HG03469 (cell line): ENCODE measurements around the gene DLGAP1.

Experiments
- ATAC-seq: cut with Tn5 transposase; IDR thresholded peaks from one replicate; pipeline ENCODE4 v1.9.1; 2021; ENCODE audit warnings: mild to moderate bottlenecking, moderate library complexity, moderate number of reproducible peaks; ENCODE audit not compliant: unreplicated experiment

DLGAP1 gene

DNA sequence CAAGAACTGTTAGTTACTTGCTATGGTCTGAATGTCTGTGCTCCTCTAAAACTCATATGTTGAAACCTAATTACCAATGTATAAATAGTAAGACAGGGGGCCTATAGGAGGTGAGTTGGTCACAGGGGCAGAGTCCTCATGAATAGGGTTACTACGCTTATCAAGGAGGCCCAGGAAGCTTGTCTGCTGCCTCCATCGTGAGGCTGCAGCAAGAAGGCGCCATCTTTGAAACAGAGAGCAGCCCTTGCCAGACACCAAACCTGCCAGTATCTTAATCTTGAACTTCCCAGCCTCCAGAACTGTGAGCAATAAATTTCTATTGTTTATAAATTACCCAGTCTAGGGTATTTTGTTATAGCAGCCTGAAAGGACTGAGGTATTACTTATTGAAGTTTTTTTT lies 926.0 kb downstream of the DLGAP1 start:
- no peak for ATAC-seq

DNA sequence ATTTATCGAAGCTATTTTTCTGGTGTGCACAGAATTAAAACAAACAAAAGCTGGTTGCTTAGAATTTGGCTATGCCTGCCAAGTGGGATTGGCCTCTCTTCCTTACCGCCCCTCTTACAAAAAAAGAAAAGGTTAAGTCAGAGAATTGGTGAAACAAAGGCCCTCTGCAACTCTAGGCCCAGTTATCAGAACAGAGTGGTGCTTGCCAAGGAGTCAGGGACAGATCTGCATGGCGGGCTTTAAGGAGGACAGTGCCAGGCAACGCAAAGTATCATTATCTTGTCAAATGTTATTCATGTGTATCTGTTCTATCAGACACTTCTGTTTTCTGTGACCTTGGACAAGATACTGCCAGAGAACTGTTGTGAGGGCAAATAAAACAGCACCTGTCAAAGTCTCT lies 926.9 kb downstream of the DLGAP1 start:
- ATAC-seq: no peak

DNA sequence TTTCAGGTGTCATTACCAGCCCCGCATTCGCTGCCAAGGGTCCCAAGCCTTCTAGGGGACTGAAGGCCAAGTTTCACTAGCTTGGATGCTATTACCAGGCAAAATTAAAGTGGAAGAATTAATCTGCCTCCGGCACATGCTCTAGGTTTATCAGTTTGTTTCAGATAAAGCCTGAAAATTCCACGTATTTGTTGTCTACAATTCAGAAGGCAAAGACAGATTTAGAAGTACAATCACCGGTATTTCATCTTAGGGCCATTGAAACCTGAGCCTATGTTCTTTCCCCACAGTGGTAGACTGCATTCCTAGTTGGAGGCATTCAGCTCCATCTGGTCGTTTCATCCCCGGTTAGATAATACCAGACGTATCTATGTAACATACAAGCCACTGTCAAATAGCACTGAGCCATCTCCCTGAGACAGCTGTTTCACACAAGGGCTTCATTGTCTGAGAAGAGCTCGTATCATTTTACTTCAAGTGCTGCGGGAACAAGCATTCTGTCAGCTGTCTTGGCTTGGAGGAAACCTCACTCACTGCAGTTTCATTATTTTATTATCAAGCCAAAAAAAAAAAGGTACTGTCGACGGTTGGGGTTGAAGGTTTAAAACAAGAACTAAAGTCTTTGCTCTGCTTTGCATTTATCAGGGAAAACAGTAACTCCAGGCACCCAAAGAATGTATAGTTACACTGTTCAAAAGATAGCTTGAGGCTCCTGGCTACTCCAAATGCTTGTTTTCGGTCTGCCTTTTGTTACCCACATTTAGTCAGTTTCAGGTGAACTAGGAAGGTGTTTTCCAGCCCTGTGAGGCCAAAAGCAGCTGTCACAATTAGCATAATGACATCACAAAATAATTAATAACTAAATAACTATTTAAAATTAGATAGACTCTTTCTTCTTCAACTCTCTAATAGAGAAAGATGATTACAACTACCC lies 928.4 kb downstream of the DLGAP1 start:
- ATAC-seq: no peak

DNA sequence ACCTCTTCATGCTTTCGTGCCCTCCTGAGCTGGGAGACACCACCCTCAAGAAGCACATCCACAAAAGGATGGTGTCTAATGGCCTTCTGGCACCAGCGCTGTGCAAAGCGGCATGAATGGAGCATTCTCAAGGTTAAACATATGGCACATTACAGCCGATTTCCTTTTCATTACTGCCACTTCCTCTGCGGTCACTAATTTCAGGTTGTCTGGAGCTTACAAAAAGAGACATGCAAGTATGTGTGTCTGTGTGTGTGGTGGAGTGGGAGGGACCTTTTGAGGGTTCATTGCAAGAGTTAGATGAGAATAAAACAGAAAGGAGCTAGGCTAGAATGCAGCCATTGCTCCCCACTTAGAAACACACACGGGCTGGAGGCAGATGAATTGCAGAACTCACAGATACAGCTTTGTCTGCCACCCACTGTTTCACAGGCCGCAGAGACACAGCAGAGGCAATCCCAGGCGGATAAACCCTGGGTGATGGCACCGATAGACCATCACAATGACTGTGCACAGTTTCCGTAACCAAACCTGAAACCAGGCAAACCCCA lies 929.2 kb downstream of the DLGAP1 start:
- ATAC-seq: peak; percentile 63

DNA sequence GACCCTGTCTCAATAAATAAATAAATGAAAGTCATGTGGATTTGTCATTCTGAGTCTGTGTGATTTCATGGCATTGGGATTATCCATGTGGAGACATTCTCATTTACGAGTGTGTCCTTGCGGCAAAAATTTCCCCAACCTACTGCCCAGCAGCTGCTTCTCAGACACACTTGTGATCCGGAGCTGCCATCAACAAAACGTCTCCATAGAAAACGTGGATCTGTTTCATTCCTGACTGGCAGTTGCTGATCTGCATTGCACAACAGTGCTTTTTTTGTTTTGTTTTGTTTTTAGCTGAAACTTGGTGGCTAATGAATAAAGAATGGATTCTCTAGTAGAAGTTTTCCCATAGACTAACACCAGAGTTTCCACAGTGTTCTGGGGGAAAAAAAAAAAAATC lies 930.4 kb downstream of the DLGAP1 start:
- no peak for ATAC-seq

DNA sequence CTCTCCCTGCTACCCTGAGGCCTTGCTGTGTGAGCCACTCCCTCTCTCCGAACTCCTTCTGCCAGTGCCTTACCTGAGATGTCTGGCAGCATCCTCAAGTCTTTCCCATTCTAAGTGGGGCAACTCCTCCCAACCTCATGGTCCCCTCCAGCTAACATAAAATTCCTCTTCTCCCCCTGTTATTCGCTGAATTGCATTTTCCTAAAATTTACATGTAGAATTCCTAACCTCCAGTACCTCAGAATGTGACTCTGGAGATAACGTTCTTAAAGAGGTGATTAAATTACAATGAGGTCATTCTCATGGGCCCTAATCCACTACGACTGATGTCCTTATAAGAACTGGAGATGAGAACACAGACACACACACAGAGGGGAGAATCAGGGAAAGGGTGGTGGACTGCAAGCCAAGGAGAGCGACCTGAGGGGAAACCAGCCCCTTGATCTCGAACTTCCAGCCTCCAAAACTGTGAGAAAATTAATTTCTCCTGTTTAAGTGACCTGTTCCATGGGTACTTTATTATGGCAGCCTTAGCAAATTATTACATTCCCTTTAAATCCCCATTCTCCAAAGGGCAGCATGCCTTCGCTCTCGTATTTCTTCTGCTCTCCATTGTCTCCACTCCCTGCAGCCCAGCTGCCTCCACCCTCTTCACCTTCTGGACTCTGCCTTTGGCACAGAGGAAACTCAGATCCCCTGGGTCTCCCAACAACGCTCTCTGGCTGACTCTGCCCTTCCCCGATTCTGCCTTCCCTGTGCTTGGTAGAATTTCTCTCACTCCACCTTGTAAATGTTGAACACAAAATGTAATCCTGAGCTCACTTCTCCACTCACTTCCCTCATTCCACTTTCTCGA lies 934.6 kb downstream of the DLGAP1 start:
- ATAC-seq: no peak

DNA sequence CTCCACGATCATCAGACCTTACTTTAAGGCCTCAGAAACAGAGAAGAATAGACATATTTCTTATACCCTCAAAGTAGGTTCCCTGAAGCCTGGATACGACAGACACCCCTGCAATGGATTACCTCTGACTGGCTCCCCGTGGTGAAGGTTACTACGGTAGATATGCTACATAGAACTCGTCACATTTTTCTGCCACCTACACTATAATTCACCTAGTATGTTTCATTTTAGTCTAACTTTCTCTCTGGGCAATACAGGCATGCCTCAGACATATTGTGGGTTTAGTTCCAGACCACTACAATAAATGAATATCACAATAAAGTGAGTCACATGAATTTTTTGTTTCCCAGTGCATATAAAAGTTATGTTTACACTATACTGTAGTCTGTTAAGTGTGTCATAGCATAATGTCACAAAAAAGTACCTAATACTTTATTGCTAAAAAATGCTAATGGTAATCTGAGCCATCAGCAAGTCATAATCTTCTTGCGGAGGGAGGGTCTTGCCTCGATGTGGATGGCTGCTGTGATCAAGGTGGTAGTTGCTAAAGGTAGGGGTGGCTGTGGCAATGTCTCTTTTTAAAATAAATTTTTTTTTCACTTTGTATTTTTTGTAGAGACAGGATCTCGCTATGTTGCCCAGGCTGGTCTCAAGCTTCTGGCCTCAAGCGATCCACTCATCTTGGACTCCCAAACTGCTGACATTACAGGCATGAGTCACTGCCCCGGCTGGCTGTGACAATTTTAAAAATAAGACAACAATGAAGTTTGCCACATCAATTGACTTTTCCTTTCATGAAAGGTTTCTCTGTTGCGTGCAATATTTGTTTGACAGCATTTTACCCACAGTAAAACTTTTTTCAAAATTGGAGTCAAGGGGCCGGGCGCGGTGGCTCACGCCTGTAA lies 940.5 kb downstream of the DLGAP1 start:
- no peak for ATAC-seq

DNA sequence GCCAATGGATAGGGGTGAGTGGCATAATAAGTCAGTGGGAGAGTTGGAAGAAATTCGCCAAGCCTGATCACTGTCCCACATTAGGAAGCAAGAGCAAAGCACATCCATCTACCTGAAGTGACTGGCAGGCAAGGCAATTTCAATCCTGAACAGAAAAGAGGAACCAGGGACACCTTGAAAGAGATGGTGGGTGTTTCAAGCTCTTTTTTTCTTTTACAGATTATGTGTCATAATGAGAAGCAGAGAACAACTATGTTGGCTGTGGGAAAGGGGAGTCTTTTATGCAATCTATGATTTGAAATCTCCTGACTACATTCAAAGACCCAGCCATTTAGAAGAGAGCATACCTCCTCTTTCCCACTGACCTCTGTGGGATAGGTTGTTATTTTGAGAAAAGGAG lies 941.6 kb downstream of the DLGAP1 start:
- ATAC-seq: peak; percentile 81

DNA sequence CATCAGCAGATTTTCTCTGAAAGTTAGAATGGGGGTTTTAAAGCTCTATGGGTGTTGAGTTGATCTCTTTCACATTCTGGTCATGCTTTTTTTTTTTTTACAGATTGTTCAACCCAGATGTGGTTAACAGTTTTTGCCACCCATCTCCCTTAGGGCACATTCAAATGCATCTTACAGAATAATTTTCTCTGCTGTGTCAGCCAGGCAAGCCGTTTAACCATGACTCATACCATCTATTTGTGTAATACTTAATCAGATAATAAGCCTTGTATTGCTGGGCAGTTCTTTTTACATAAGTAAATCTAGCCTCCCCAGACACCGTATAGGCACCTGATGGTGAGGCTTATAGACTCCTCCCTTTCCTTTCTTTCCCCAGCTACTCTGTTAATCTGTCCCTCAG lies 943.1 kb downstream of the DLGAP1 start:
- ATAC-seq: no peak

DNA sequence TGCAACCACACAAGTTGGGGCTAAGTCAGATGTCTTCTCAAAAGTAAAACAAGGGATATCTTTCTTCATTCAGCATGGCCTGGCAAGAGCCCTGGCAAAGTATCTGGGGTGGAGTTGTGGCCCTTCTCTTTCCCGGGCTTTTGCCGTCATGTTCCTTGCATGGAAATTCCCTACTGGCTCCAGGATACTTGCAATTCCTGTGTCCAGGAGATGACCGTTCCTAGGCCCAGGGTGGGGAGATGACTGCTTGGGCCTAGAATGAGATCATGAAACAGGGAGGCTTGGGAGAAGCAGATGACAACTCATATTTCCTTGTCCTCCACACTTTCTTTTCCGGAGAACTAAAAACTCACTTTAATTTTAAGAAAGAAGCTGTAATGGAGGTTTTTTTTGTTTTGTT lies 944.2 kb downstream of the DLGAP1 start:
- no peak for ATAC-seq

DNA sequence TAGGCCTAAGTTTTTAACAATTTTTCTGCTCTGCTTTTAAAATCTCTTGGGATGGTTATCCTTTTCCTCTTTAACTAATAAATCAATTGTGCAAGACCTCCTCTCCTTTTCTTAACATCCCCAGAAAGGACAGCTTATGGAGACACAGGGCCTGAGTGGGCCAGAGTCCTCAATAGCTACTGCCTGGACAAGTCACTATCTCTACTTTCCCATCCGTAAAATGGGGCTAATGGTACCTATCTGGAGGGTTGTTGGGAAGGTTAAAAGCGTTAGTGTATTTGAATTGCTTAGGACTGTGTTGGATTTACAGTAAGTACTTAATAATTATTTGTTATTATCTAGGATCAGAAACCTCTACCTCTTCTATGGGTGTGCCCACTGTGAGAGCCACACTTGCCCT lies 945.1 kb downstream of the DLGAP1 start:
- no peak for ATAC-seq

DNA sequence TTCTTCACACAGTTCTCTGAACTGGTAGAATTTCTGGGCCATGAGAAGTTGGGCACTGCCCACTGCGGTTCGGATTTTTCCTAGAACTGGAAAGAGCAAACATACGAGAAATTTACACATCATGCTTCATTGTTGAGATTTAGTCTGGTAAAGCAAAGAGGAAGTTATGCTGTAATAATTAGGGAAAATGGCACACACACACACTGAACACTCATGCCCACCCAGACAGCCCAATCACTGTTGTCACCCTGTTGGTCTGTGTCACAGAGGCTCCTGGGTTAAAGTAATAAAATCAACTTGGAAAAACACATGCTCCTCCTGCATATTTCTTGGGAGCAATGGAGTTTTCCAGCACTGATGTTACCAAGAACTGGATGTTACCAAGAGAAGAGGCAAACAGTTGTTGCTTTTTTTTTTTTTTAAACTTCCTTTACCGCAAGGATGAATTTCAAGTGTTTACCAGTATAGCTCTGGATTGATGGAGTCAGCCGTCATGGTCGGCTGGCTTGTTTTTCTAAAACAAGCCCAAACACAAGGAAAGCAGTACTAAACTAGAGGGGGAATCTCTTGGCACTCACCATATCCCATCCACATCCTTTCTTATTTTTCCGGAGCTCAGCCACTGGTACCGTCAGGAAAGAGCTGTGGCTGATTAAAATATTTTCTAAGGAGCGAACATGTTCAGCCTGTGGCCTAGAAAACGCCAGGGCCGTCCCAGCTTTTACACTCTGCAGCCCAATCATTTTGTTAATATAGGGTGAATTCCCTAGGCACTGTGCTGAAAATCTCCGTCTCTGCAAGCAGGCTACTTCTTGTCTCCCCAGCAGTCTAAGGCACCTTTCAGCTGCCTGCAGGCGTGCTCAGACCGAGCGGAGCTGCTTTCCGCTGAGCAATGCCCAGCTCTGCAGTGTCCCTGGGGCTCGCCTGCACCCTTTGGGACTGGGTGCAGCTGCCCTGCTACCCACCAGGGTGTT lies 946.2 kb downstream of the DLGAP1 start:
- ATAC-seq: no peak

DNA sequence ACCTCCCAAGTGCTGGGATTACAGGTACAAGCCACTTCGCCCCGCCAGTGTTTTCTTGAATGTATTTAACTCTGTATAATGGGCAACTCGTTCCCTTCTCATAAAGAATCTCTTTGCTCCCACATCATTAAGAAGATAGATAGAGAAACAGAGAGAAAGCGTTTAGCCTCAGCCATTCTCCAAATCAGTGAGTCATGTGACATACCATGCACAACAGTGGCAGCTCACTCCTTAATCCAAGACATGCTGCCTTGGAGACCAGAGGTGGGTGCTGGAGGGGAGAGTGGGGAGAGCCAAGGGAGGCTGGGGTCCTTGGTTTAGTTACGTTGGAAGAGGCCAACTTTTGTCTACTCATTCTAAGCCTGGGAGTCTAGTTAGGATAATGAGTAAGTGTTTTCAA lies 950.5 kb downstream of the DLGAP1 start:
- ATAC-seq: no peak

DNA sequence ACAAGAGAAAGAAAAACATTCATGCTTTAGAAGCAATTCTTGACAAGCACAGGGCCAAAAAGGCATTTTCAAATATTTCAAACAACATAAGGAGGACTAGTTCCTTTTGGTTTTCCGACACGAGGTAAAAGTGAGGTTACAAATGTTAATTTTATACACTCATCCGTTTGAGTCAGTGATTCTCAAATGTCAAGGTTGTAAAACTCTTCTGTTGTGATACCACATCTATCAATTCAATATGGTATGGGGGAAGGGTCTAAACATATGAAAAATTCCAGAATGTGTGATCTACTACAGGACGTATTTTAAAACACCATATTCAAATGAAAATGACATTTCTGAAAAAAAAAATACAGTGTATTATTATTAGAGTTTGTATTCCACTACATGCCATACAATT lies 952.5 kb downstream of the DLGAP1 start:
- no peak for ATAC-seq

DNA sequence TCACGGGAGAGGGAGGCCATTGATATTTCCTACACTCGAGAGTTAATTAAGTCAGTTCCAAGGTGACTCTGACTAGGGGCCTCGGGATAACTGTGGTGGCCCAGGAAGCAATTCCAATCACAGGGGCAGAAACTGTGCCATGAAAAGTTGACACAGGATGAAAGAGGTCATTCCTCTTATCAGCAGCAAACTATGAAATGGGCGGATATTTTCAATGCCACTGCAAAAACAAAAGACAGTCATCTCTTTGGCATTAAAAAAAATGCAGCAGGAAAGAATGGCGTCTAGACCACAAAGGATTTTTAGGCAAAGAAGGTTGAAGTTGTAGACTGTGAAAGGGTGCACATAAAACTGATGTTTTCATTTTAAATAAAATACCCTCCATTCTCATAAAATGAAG lies 955.1 kb downstream of the DLGAP1 start:
- no peak for ATAC-seq

DNA sequence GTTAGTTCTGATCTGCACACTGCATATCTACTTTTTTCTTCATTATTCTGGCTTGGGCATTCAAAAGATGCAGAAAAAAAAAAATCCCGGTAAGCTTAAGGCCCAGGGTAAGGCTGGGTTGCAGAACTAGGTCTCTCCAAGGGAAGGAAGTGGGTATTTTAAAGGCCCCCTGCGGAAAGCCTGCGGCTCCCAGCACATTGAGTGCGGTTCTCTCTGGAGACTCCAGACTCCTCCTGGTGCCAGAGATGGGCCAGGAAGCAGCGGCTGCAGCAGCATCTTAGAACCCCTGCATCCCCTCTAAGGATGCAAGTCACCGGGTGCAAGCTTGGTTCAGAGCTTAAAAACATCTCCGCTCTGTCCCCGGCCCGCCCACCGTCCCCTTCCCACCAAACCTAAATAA lies 955.6 kb downstream of the DLGAP1 start:
- ATAC-seq: no peak

DNA sequence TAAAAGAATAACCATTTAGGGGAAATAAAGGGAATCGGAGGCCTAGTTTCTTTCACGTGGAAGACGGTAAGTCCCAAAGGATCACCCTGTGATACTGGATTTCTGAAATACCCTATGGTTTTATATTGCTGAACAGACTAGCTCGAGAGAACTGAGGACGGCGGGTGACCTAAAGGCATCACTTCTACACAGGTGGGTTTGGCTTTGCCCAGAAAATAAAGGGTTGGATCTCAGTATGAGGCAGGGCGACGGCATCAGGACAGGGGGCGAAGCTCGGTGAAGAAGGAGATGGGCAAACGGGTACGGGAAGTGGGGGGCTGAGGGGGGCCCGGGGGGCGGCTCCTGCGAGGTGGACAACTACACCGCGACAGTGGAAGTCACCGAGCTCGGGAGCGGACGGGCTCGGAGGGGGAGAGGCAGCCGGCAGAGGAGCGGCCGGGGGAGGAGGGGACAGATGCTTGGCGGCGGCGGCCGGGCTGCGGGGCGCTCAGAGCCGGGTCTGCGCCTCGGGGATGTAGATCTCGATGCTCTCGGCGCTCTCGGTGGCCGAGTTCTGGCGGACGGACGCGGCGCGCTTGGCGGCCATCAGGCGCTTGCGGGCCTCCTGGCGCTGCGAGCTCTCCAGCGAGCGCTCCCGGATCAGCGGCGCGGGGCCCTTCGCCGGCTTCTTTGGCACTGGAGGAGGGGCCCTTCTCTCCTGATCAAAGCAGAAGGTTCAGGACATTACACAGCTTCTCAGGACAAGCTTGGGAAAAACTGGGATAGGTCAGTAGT lies 956.2 kb downstream of the DLGAP1 start:
- no peak for ATAC-seq

DNA sequence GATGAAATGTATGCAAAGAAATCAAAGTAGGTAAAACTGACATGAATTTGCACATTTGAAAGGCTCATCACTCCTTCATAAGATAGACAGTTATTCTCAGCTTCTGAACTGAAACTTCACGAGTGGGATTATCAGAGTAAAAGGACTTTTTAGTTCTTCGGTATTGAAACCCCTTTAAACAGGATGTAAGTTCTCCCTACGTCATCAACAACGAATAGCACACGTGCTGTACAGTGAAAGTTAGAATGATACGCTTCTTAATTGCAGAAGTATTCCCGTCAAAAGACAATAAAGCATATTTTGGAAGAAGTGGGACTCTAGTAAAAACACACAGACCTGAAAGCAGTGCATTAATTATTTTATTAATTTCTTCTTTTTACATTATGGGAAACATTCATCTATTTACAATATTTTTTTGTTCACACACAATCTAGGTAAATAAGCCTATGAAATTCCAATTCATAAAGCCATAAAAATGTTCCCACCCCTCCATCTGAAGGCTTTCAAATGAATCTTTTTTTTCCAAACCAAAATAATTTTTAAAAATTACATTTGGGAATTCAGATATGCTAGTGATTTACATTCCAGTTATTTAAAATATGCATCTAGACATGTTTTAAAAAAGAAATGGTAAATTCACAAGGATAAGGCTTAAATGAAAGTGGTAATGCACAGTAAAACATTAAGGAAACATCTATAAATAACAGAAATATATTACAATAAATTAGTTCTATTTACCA lies 959.2 kb downstream of the DLGAP1 start:
- no peak for ATAC-seq
